ENCODE results near the gene MYO1D.
"Not testable (repeated sequence)": the region's sequence is repeated elsewhere in the genome, so short reads cannot be mapped to it uniquely, and the experiment has no call there.

The MYO1D gene

DNA sequence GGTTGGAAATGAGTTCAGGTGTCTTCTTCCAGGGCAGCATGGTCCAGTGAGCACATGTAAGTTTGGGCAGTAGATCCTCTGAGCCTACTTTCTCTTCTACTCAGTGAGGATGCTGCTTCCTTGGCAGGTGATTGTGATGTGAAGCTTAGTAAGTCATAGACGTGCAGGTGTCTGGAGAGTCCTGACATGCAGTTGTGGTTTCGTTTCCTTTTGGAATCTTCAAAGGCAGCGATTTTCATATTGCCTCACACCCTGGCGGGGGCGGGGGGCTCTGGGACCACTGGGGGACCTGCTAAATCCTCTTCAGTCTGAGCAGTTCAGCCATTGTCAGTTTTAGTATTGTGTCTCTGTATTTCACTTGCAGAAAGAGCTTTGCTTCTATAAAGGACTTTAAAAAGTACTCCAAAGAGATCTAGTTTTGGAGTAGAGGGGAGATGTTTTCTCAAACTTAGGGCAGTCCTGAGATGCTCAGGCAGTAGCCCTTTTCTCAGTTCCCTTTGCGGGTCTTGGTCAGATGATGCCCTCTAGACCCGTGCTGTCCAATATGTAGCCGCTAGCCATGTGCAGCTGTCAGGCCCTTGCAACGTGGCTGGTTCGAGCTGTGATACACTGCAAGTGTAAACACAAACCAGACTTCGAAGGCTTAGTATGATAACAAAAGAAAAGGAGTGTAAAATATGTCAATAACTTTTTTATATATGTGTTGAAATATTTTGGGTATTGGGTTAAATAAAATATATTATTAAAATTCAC is 394.2 kb downstream of the MYO1D start:
- DNase-seq, result no peak

GRCh38 chr17:32481193-32481592 is 395.7 kb downstream of the MYO1D start:
- DNase-seq, result no peak

GRCh38 chr17:32479074-32479617 is 397.8 kb downstream of the MYO1D start:
- no peak for DNase-seq

DNA sequence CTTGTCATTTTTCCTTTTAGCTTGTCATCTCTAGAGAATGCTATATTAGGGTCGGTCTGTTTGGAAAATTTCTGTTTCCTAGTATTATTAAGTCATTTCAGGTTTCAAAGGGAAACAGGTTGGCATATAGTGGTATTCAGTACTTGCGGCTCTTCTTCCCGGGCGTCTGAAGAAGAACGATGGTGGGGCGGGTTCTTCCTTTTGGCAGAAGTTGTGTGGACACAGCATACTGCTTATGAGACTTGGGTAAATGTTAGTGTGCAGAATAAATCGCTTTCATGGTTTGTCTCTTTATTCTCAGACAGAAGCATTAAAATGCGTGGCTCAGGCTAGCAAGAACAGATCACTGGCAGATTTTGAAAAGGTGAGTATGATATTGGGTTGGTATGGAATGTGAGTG is 399.7 kb downstream of the MYO1D start:
- DNase-seq, result no peak

DNA sequence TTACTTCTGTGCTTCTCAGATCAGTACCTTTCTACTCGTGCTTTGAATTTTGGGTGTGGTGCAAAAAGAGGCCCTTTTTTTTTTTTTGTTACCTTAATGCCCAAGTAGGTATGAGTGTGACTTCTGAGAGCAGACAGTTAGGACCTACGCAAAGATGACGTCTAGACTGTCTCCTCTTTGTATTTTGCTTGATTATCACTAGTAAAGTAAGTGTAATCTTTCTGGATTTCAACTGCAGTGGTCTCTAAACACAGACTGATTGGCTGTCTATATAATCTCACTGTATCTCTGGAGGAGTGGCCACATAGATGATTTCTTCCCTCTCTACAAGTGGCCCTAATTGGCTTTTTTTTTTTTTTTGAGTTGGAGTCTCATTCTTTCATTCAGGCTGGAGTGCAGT is 401.7 kb downstream of the MYO1D start:
- no peak for DNase-seq

- DNase-seq, result no peak
Observed at GRCh38 chr17:32471652-32472051, 405.3 kb downstream of the MYO1D start.

- no peak for DNase-seq
Observed at GRCh38 chr17:32470405-32471167, 406.3 kb downstream of the MYO1D start.

DNA sequence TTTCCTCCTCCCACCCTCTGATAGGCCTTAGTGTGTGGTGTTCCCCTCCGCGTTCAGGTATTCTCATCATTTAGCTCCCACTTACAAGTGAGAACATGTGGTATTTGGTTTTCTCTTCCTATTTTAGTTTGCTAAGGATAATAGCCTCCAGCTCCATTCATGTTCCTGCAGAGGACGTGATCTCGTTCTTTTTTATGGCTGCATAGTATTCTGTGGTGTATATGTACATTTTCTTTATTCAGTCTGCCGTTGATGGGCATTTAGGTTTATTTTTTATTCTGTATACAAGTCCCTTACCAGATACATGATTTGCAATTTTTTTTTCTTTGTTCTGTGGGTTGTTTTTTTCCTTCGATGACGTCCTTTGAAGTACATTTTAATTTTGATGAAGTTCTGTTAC is 409.0 kb downstream of the MYO1D start:
- DNase-seq, result no peak

DNA sequence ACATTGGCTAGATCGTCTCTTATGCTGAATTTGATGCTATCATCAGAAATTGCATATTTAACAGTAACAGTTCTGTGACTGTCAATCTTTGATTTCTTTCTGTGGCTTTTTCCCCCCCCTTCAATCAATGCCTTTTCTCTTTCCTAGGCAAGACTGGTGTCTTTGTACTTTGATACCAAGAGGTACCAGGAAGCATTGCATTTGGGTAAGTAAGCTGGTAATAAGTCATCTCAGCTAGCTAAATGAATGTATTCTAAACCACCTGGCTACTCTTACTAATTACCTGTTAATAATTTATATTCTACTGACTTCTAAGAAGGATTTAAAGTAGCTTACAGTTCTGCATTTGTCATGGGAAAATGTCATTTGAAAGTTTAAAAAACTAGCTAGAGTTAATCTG is 412.6 kb downstream of the MYO1D start:
- no peak for DNase-seq

DNA sequence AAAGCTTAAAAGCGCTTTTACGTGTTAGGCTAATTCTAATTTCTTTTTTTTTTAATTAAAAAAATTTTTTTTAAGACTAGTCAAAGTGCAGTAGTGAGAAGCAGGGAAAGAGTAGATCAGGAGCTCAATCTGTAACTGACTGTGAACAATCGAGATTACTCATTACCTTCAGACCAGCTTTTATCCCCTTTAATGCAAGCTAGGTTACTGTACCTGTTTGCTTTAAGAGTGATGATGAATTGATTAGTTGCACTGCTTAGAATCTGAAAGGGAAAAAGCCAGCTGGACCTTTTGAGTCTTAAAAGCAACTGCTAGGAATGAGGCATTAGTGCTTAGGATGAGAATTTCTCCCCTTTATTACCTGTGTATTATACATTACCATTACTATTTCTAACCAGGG is 413.6 kb downstream of the MYO1D start:
- DNase-seq, result no peak

DNA sequence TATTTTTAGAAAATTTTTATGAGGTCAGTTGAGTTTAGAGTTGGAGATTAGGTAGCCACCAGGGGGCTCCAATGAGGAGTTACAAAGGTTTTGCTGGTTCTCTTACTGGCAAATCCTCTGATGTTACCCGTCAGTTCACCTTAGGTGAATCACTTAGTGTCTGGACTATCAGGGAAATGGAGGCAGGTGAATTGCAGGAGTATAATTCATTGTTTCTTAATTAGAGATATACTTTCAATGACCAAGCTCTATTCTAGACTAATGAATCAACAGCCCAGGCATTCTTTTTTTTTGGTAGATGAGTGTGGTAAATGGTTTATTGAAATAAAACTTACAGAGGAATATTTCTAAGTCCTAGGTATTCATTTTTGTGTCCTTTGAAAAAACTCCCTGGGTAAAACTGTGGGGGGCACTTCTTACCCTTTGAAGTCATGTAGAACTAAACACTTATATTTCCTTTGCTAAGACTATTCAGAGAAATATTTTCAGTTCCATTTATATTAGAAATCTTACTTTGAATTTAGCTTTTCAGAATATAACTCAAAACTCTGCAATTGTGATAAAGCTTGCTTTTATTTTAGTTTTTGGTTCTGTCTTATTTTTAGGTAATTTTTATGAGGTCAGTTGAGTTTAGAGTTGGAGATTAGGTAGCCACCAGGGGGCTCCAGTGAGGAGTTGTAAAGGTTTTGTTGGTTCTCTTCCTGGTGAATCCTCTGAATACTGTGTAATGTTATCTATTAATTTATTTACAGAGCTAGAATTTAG is 414.9 kb downstream of the MYO1D start:
- peak; percentile 52 for DNase-seq

GRCh38 chr17:32461498-32461852 is 415.4 kb downstream of the MYO1D start:
- no peak for DNase-seq

GRCh38 chr17:32460054-32460453 is 416.9 kb downstream of the MYO1D start:
- DNase-seq, result no peak

- DNase-seq, result no peak
Observed at GRCh38 chr17:32458371-32458770, 418.6 kb downstream of the MYO1D start.

GRCh38 chr17:32453370-32453769 is 423.6 kb downstream of the MYO1D start:
- DNase-seq, result no peak

DNA sequence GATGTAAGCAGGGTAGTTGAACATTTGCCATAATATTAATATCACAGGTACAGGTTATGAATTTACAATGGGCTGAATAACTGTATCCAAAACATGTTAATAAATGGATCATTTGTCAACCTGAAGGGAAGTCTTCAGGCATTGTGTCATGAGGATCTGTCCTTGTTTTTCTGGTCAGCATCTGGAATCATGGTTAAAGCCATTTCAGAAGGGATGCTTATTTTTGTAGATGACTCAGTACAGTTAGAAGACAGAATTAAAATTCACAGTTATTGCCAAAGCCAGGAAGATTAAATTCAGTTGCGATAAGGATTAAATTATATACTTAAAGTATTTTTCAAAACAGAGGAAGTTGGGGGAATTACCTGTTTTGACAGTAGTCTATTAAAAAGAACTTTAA is 424.6 kb downstream of the MYO1D start:
- DNase-seq, result no peak

GRCh38 chr17:32451879-32452278 is 425.0 kb downstream of the MYO1D start:
- no peak for DNase-seq

- DNase-seq, result not testable (repeated sequence)
Observed at GRCh38 chr17:32450379-32450778, 426.5 kb downstream of the MYO1D start.

DNA sequence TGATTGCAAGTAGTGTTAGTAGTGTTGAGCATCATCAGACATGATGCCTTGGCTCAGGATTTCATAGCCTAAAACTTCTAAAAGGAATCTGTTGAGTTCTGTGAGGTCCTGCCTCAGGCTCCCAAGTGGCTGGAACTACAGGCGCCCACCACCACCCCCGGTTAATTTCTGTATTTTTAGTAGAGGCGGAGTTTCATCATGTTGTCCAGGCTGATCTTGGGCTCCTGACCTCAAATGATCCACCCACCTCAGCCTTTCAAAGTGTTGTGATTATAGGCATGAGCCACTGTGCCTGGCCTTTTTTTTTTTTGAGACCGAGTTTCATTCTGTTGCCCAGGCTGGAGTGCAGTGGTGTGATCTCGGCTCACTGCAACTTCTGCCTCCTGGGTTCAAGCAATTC is 427.0 kb downstream of the MYO1D start:
- DNase-seq, result no peak

GRCh38 chr17:32446949-32447348 is 430.0 kb downstream of the MYO1D start:
- no peak for DNase-seq

- no peak for DNase-seq
Observed at GRCh38 chr17:32445971-32446370, 431.0 kb downstream of the MYO1D start.

DNA sequence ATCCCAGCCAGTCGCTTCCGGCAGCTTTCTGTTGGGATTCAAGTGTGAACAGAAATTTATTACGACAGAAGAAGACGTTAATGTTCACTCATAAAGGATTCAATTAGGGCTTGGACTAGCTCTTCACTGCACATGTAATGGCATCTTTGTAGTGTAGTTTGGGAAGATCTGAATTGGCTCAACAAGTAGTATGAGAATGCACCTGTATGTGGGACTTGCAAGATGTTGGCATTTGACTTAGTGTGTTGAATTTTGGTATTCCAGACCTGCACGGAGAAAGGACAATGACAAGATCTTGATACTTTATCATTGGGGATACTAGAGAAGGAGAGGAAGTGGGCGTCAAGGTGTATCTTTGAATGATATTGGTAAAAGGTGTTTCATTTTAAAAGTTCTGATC is 431.4 kb downstream of the MYO1D start:
- DNase-seq, result no peak

- no peak for DNase-seq
Observed at GRCh38 chr17:32445074-32445415, 431.9 kb downstream of the MYO1D start.

Data from NCI-H1092 treated with DMSO at 0.1 percent for 48 hours (cell line).